ENCODE data around the gene TCF12. TPM values are rescaled to one million over a fixed set of nuclear protein-coding genes. Genes with fewer than 3 reads are reported as not detected.
"Not testable (repeated sequence)": the region's sequence is repeated elsewhere in the genome, so short reads cannot be mapped to it uniquely, and the experiment has no call there.

Gene TCF12
- total RNA-seq, 1 donor from 2014 or later: 106 TPM

- Mint-ChIP-seq H3K4me1 (ENCODE audit: low read depth) (peaks cover 35% of the 10 kb centered on the region), H3K36me3 (ENCODE audit: low read depth) (peaks cover 5% of the 10 kb centered on the region), H3K27ac (ENCODE audit: unreplicated experiment) (peak overlapping the region; percentile 73), H3K9me3 (ENCODE audit: low read depth) (peaks cover 9% of the 10 kb centered on the region), H3K4me3 (ENCODE audit: unreplicated experiment) (peak overlapping the region; percentile 13), H3K27me3 (ENCODE audit: low read depth) (no peaks in the 10 kb centered on the region)
- TF ChIP-seq CTCF (IDR thresholded peaks at IDR 0.05): no peak
- no peak for DNase-seq (ENCODE audit: low spot score)
Measured at GRCh38 chr15:56948764-56949101, 30.3 kb downstream of the TCF12 start.

- no peak for TF ChIP-seq CTCF (IDR thresholded peaks at IDR 0.05)
- peaks cover 11% of the 10 kb centered on the region for H3K36me3 Mint-ChIP-seq (ENCODE audit: low read depth)
- no peaks in the 10 kb centered on the region for H3K27me3 Mint-ChIP-seq (ENCODE audit: low read depth)
- H3K4me1 Mint-ChIP-seq (ENCODE audit: low read depth): peaks cover 31% of the 10 kb centered on the region
- H3K9me3 Mint-ChIP-seq (ENCODE audit: low read depth): peaks cover 14% of the 10 kb centered on the region
- H3K27ac Mint-ChIP-seq (ENCODE audit: unreplicated experiment): no peak overlapping the region
- no peak overlapping the region for H3K4me3 Mint-ChIP-seq (ENCODE audit: unreplicated experiment)
- no peak for DNase-seq (ENCODE audit: low spot score)
Measured at GRCh38 chr15:56950979-56951378, 32.5 kb downstream of the TCF12 start.

- Mint-ChIP-seq H3K9me3 (ENCODE audit: low read depth) (peaks cover 23% of the 10 kb centered on the region), H3K27ac (ENCODE audit: unreplicated experiment) (no peak overlapping the region), H3K27me3 (ENCODE audit: low read depth) (no peaks in the 10 kb centered on the region), H3K36me3 (ENCODE audit: low read depth) (peaks cover 8% of the 10 kb centered on the region), H3K4me3 (ENCODE audit: unreplicated experiment) (no peak overlapping the region), H3K4me1 (ENCODE audit: low read depth) (peaks cover 28% of the 10 kb centered on the region)
- no peak for TF ChIP-seq CTCF (IDR thresholded peaks at IDR 0.05)
- DNase-seq (ENCODE audit: low spot score): no peak
Measured at GRCh38 chr15:56953790-56954189, 35.3 kb downstream of the TCF12 start.

- Mint-ChIP-seq H3K4me1 (ENCODE audit: low read depth) (peaks cover 23% of the 10 kb centered on the region), H3K9me3 (ENCODE audit: low read depth) (peaks cover 23% of the 10 kb centered on the region)
- H3K27me3 Mint-ChIP-seq (ENCODE audit: low read depth); H3K36me3 Mint-ChIP-seq (ENCODE audit: low read depth); H3K27ac Mint-ChIP-seq (ENCODE audit: unreplicated experiment); DNase-seq (ENCODE audit: low spot score); H3K4me3 Mint-ChIP-seq (ENCODE audit: unreplicated experiment): not testable (repeated sequence)
Measured at GRCh38 chr15:56955011-56955410, 36.6 kb downstream of the TCF12 start.

GRCh38 chr15:56956538-56956937, 38.1 kb downstream of the TCF12 start:
- peaks cover 21% of the 10 kb centered on the region for H3K4me1 Mint-ChIP-seq (ENCODE audit: low read depth)
- no peak overlapping the region for H3K27ac Mint-ChIP-seq (ENCODE audit: unreplicated experiment)
- no peaks in the 10 kb centered on the region for H3K27me3 Mint-ChIP-seq (ENCODE audit: low read depth)
- peaks cover 23% of the 10 kb centered on the region for H3K9me3 Mint-ChIP-seq (ENCODE audit: low read depth)
- no peak overlapping the region for H3K4me3 Mint-ChIP-seq (ENCODE audit: unreplicated experiment)
- no peak for DNase-seq (ENCODE audit: low spot score)
- H3K36me3 Mint-ChIP-seq (ENCODE audit: low read depth): peaks cover 8% of the 10 kb centered on the region
- no peak for TF ChIP-seq CTCF (IDR thresholded peaks at IDR 0.05)

GRCh38 chr15:56957812-56958406, 39.5 kb downstream of the TCF12 start:
- no peak for DNase-seq (ENCODE audit: low spot score)
- Mint-ChIP-seq H3K4me1 (ENCODE audit: low read depth) (peaks cover 30% of the 10 kb centered on the region), H3K27me3 (ENCODE audit: low read depth) (no peaks in the 10 kb centered on the region), H3K36me3 (ENCODE audit: low read depth) (peaks cover 8% of the 10 kb centered on the region), H3K9me3 (ENCODE audit: low read depth) (peaks cover 23% of the 10 kb centered on the region), H3K4me3 (ENCODE audit: unreplicated experiment) (no peak overlapping the region), H3K27ac (ENCODE audit: unreplicated experiment) (peak overlapping the region; percentile 91)
- no peak for TF ChIP-seq CTCF (IDR thresholded peaks at IDR 0.05)

Data from chondrocyte (in vitro differentiated cells).